Activated CD4-positive, alpha-beta T cell treated with anti-CD3 and anti-CD28 coated beads for 24 hours (primary cell): ENCODE measurements around the gene MPV17.
"Not testable (repeated sequence)": the region's sequence is repeated elsewhere in the genome, so short reads cannot be mapped to it uniquely, and the experiment has no call there.

Experiments
- DNase-seq, 2 donors: peaks; one replicate each; pipeline ENCODE4 v3.0.0-alpha.2; 2020; ENCODE audit warnings: low read depth in 2 of 2

MPV17 gene

GRCh38 chr2:27298391-27299080 is 24.4 kb downstream of the MPV17 start:
- no peak for DNase-seq

GRCh38 chr2:27297195-27297594 is 25.7 kb downstream of the MPV17 start:
- no peak for DNase-seq

- DNase-seq = no peak
Measured at GRCh38 chr2:27296481-27296880, 26.4 kb downstream of the MPV17 start.

- DNase-seq = no peak
Measured at GRCh38 chr2:27294928-27295327, 28.0 kb downstream of the MPV17 start.

GRCh38 chr2:27291865-27292264 is 31.0 kb downstream of the MPV17 start:
- no peak for DNase-seq

GRCh38 chr2:27290549-27290948 is 32.3 kb downstream of the MPV17 start:
- DNase-seq = no peak

GRCh38 chr2:27288610-27289009 is 34.3 kb downstream of the MPV17 start:
- no peak for DNase-seq

- DNase-seq = no peak
Measured at GRCh38 chr2:27285481-27285880, 37.4 kb downstream of the MPV17 start.

- no peak for DNase-seq
Measured at GRCh38 chr2:27284996-27285395, 37.9 kb downstream of the MPV17 start.

- no peak for DNase-seq
Measured at GRCh38 chr2:27282892-27283291, 40.0 kb downstream of the MPV17 start.

- no peak for DNase-seq
Measured at GRCh38 chr2:27281855-27282559, 40.9 kb downstream of the MPV17 start, which contains the start of gene TRIM54. TRIM54 (plus strand) TSS chr2:27282429; CDS start chr2:27282732, 303 bp downstream.

- DNase-seq = no peak
Measured at GRCh38 chr2:27281442-27281841, 41.5 kb downstream of the MPV17 start.

GRCh38 chr2:27280826-27281225 is 42.1 kb downstream of the MPV17 start:
- no peak for DNase-seq

GRCh38 chr2:27278010-27278409 is 44.9 kb downstream of the MPV17 start:
- DNase-seq = no peak

GRCh38 chr2:27275211-27276150 is 47.4 kb downstream of the MPV17 start, which contains the start of gene DNAJC5G:
DNAJC5G (plus strand) TSS chr2:27275433; CDS start chr2:27276729, 1,296 bp downstream.
- no peak for DNase-seq

- DNase-seq = not testable (repeated sequence)
Measured at GRCh38 chr2:27272537-27273522, 50.1 kb downstream of the MPV17 start.

GRCh38 chr2:27271631-27272340 is 51.1 kb downstream of the MPV17 start:
- DNase-seq = no peak

- no peak for DNase-seq
Measured at GRCh38 chr2:27270670-27271069, 52.2 kb downstream of the MPV17 start.

- DNase-seq = no peak
Measured at GRCh38 chr2:27270131-27270530, 52.8 kb downstream of the MPV17 start.

- DNase-seq = not testable (repeated sequence)
Measured at GRCh38 chr2:27268296-27268695, 54.6 kb downstream of the MPV17 start.
